H1 (cell line): ENCODE data around the gene IQGAP3. TPM values are rescaled to one million over a fixed set of nuclear protein-coding genes. Genes with fewer than 3 reads are reported as not detected.
A peak's percentile ranks its signal among the peaks of the same experiment; 100 is the strongest.

Experiments used
- CTCF ChIA-PET: fragments of 300-600 bp; sonication (Branson Sonifier 250); formaldehyde crosslinking; loops from one replicate; lab custom pipeline; 2021; ENCODE audit not compliant: partially characterized antibody; lab: Charles Lee
- POLR2A ChIA-PET: fragments of 300-600 bp; sonication (Branson Sonifier 250); formaldehyde crosslinking; loops from one replicate; lab custom pipeline; 2021; ENCODE audit warnings: inconsistent platforms; ENCODE audit not compliant: partially characterized antibody; lab: Charles Lee
- DNase-seq, 2 experiments: peaks; one replicate each; pipeline versions ENCODE4 v3.0.0 to v3.0.0-alpha.2; 2010 to 2022; ENCODE audit warnings: low spot score in 2 of 2, low read depth in 1 of 2, mixed read lengths in 1 of 2
- FAIRE-seq: peaks from 2 replicates; lab custom pipeline; 2011; peaks lifted over from hg19 to GRCh38; lab: Jason Lieb, UNC
- H2AFZ ChIP-seq: 2 replicates; pipeline ENCODE4 v1.8.1; 2012; ENCODE audit warnings: low read length, inconsistent platforms
- H2AK5ac ChIP-seq: 2 replicates; pipeline ENCODE4 v1.6.1; 2013; ENCODE audit warnings: low read depth, low read length
- H2BK120ac ChIP-seq: replicated peaks from 2 replicates; pipeline ENCODE3; 2013; ENCODE audit warnings: low read depth, low read length, inconsistent platforms
- H2BK12ac ChIP-seq: 2 replicates; pipeline ENCODE4 v1.6.1; 2013; ENCODE audit warnings: low read depth, low read length
- H2BK15ac ChIP-seq: 2 replicates; pipeline ENCODE4 v1.6.1; 2013; ENCODE audit warnings: low read length
- H2BK20ac ChIP-seq: 2 replicates; pipeline ENCODE4 v1.6.1; 2013; ENCODE audit warnings: low read length
- H2BK5ac ChIP-seq: 2 replicates; pipeline ENCODE4 v1.6.1; 2013; ENCODE audit warnings: low read depth, low read length
- H3K14ac ChIP-seq: 2 replicates; pipeline ENCODE4 v1.6.1; 2013; ENCODE audit warnings: inconsistent platforms; ENCODE audit not compliant: insufficient read length
- H3K18ac ChIP-seq: 2 replicates; pipeline ENCODE4 v1.6.1; 2013; ENCODE audit warnings: low read length; ENCODE audit errors: extremely low read depth
- H3K23ac ChIP-seq: 2 replicates; pipeline ENCODE4 v1.6.1; 2013; ENCODE audit warnings: inconsistent platforms; ENCODE audit not compliant: insufficient read length
- H3K23me2 ChIP-seq: 2 replicates; pipeline ENCODE4 v1.6.1; 2013; ENCODE audit warnings: low read depth, low read length
- H3K27ac ChIP-seq: 2 replicates; pipeline ENCODE4 v1.6.1; 2011; ENCODE audit warnings: low read depth, low read length, inconsistent platforms
- H3K27me3 ChIP-seq, 4 experiments: replicated peaks in 1 of 4; 1 replicate in 1 of 4; 2 replicates in 3 of 4; pipeline versions ENCODE4 v1.6.1 to v1.8.1; 2011 to 2013; ENCODE audit warnings: low read length in 3 of 4, mild to moderate bottlenecking in 3 of 4, inconsistent platforms in 2 of 4, mixed read lengths in 2 of 4, moderate library complexity in 1 of 4; ENCODE audit not compliant: control insufficient read depth in 3 of 4, insufficient read depth in 3 of 4; ENCODE audit errors: extremely low read depth in 1 of 4
- H3K36me3 ChIP-seq, 4 experiments: 2 replicates each; pipeline versions ENCODE4 v1.6.1 to v1.8.1; 2011 to 2013; ENCODE audit warnings: mild to moderate bottlenecking in 4 of 4, low read length in 3 of 4, moderate library complexity in 2 of 4, control low read depth in 1 of 4, inconsistent platforms in 1 of 4; ENCODE audit not compliant: insufficient read depth in 4 of 4, control insufficient read depth in 2 of 4
- H3K4ac ChIP-seq: replicated peaks from 2 replicates; pipeline ENCODE3; 2013; ENCODE audit warnings: low read length, low read depth, mixed read lengths, inconsistent platforms; ENCODE audit not compliant: insufficient read length
- H3K4me1 ChIP-seq, 4 experiments: replicated peaks in 1 of 4; 1 replicate in 1 of 4; 2 replicates in 3 of 4; pipeline versions ENCODE4 v1.6.1 to v1.8.1; 2011 to 2013; ENCODE audit warnings: low read length in 3 of 4, inconsistent platforms in 2 of 4, mixed read lengths in 1 of 4; ENCODE audit not compliant: insufficient read depth in 4 of 4, control insufficient read depth in 3 of 4
- H3K4me2 ChIP-seq, 2 experiments: 2 replicates each; pipeline versions ENCODE4 v1.6.1 to v1.8.1; 2011 to 2013; ENCODE audit warnings: low read depth in 2 of 2, low read length in 2 of 2, control low read depth in 1 of 2, inconsistent platforms in 1 of 2, mild to moderate bottlenecking in 1 of 2; ENCODE audit not compliant: insufficient read depth in 1 of 2
- H3K4me3 ChIP-seq, 4 experiments: fragments of 200-600, 300-600 bp in 1 of 4; sonication (generic), shearing (Covaris generic), sonication (Bioruptor Twin) in 1 of 4; 2 replicates each; pipeline versions ENCODE4 v1.5.1 to v1.8.1; 2011 to 2016; ENCODE audit warnings: low read length in 4 of 4, low read depth in 3 of 4, control low read depth in 2 of 4, inconsistent platforms in 2 of 4, mild to moderate bottlenecking in 2 of 4, mixed read lengths in 1 of 4, moderate library complexity in 1 of 4; ENCODE audit not compliant: insufficient read depth in 2 of 4; ENCODE audit errors: extremely low read depth in 1 of 4
- H3K56ac ChIP-seq: replicated peaks from 2 replicates; pipeline ENCODE3; 2013; ENCODE audit warnings: low read depth, mild to moderate bottlenecking, mixed read lengths, low read length, inconsistent platforms; ENCODE audit not compliant: insufficient read length
- H3K79me1 ChIP-seq: 2 replicates; pipeline ENCODE4 v1.6.1; 2013; ENCODE audit warnings: low read depth, low read length, control low read depth
- H3K79me2 ChIP-seq, 2 experiments: 2 replicates each; pipeline versions ENCODE4 v1.6.1 to v1.8.1; 2012 to 2013; ENCODE audit warnings: low read length in 2 of 2, mild to moderate bottlenecking in 2 of 2, inconsistent platforms in 1 of 2; ENCODE audit not compliant: insufficient read depth in 2 of 2, control insufficient read depth in 1 of 2
- H3K9ac ChIP-seq, 4 experiments: replicated peaks in 1 of 4; 1 replicate in 1 of 4; 2 replicates in 3 of 4; pipeline versions ENCODE4 v1.6.1 to v1.8.1; 2011 to 2013; ENCODE audit warnings: low read depth in 3 of 4, low read length in 3 of 4, control low read depth in 2 of 4, mild to moderate bottlenecking in 2 of 4, moderate library complexity in 2 of 4, inconsistent platforms in 1 of 4; ENCODE audit errors: extremely low read depth in 1 of 4
- H3K9me3 ChIP-seq, 2 experiments: 2 replicates each; pipeline versions ENCODE4 v1.6.1 to v1.8.1; 2012 to 2013; ENCODE audit warnings: mild to moderate bottlenecking in 2 of 2, moderate library complexity in 2 of 2, control low read depth in 1 of 2, inconsistent platforms in 1 of 2, low read depth in 1 of 2, low read length in 1 of 2, mixed read lengths in 1 of 2; ENCODE audit not compliant: insufficient read depth in 2 of 2
- H4K20me1 ChIP-seq, 2 experiments: replicated peaks in 1 of 2; 2 replicates each; pipeline versions ENCODE3 to v1.8.1; 2011 to 2013; ENCODE audit warnings: inconsistent platforms in 2 of 2, low read length in 2 of 2, mild to moderate bottlenecking in 1 of 2; ENCODE audit not compliant: insufficient read depth in 2 of 2, control insufficient read depth in 1 of 2
- H4K5ac ChIP-seq: 2 replicates; pipeline ENCODE4 v1.6.1; 2013; ENCODE audit warnings: low read length, low read depth, mixed read lengths, inconsistent platforms; ENCODE audit not compliant: insufficient read length
- H4K8ac ChIP-seq: 2 replicates; pipeline ENCODE4 v1.8.0; 2013; ENCODE audit warnings: mild to moderate bottlenecking, moderate library complexity, low read length, inconsistent platforms; ENCODE audit not compliant: insufficient read depth; ENCODE audit errors: extremely low read depth
- H4K91ac ChIP-seq: replicated peaks from 2 replicates; pipeline ENCODE3; 2013; ENCODE audit warnings: low read length, mixed read lengths, inconsistent platforms; ENCODE audit not compliant: insufficient read length
- CBX5 ChIP-seq: fragments of 300-800, 300-1000 bp; sonication (generic); IDR thresholded peaks from 2 replicates; pipeline ENCODE4 v1.7.1; 2016; ENCODE audit warnings: antibody characterized with exemption, low read length, low read depth
- CEBPB ChIP-seq: IDR thresholded peaks from 2 replicates; pipeline ENCODE4 v1.6.1; 2012; ENCODE audit warnings: low read depth, low read length
- CHD1 ChIP-seq: IDR thresholded peaks from 2 replicates; pipeline ENCODE4 v1.6.1; 2012; ENCODE audit warnings: low read depth, low read length, improper control_type of control experiment
- EGR1 ChIP-seq: IDR thresholded peaks from 2 replicates; pipeline ENCODE4 v1.6.1; 2011; ENCODE audit warnings: low read depth, low read length, borderline replicate concordance
- KDM1A ChIP-seq: fragments of 200-600, 300-600 bp; sonication (generic); IDR thresholded peaks from 2 replicates; pipeline ENCODE4 v1.7.1; 2016; ENCODE audit warnings: mild to moderate bottlenecking, low read length, borderline replicate concordance
- MAFK ChIP-seq: IDR thresholded peaks from 2 replicates; pipeline ENCODE4 v1.6.1; 2012; ENCODE audit warnings: low read depth, mild to moderate bottlenecking, improper control_type of control experiment, low read length
- NRF1 ChIP-seq: IDR thresholded peaks from 2 replicates; pipeline ENCODE4 v1.6.1; 2011; ENCODE audit warnings: mild to moderate bottlenecking, low read depth, low read length, improper control_type of control experiment
- POLR2AphosphoS5 ChIP-seq: IDR thresholded peaks from 2 replicates; pipeline ENCODE4 v1.6.1; 2011; ENCODE audit warnings: low read depth, low read length
- RBBP5 ChIP-seq: IDR thresholded peaks from 2 replicates; pipeline ENCODE4 v1.7.1; 2012; ENCODE audit warnings: low read depth, mild to moderate bottlenecking, inconsistent platforms, low read length, moderate library complexity, borderline replicate concordance
- RFX5 ChIP-seq: IDR thresholded peaks from 2 replicates; pipeline ENCODE4 v1.6.1; 2011; ENCODE audit warnings: low read depth, low read length, improper control_type of control experiment, borderline replicate concordance
- SAP30 ChIP-seq: fragments of 300-600 bp; sonication (generic); IDR thresholded peaks from 2 replicates; pipeline ENCODE4 v1.7.1; 2012; ENCODE audit warnings: low read length, moderate library complexity, mild to moderate bottlenecking, inconsistent platforms; ENCODE audit not compliant: insufficient read depth, insufficient replicate concordance
- SP1 ChIP-seq: IDR thresholded peaks from 2 replicates; pipeline ENCODE4 v1.6.1; 2011; ENCODE audit warnings: low read depth, low read length
- SRF ChIP-seq: IDR thresholded peaks from 2 replicates; pipeline ENCODE4 v1.6.1; 2011; ENCODE audit warnings: mild to moderate bottlenecking, low read depth, low read length, moderate library complexity
- ZNF274 ChIP-seq: IDR thresholded peaks from 2 replicates; pipeline ENCODE4 v1.7.0; 2012; ENCODE audit warnings: low read length, borderline replicate concordance; ENCODE audit errors: extremely low read depth
- WGBS, 2 experiments: shearing (Covaris generic) in 1 of 2; methylation state at CpG; one replicate each; pipeline versions ENCODE4 v1.1.6 to v1.1.7; 2013 to 2015; ENCODE audit warnings: low lambda C conversion rate in 2 of 2, mixed read lengths in 2 of 2, inconsistent platforms in 1 of 2, low coverage in 1 of 2, missing lambda C conversion rate in 1 of 2; ENCODE audit not compliant: insufficient replicate concordance in 2 of 2, insufficient coverage in 1 of 2, insufficient read length in 1 of 2; ENCODE audit errors: extremely low coverage in 1 of 2, missing lambda C conversion rate in 1 of 2; 5-methylcytosine and 5-hydroxymethylcytosine counted together
- polyA plus RNA-seq, 7 experiments: library from polyadenylated mRNA; depleted of rRNA in 3 of 7; stranded (reverse) in 5 of 7; unstranded in 2 of 7; fragments of >200 nt in 5 of 7; fragments of 200-250 nt in 2 of 7; gene quantifications; 1 replicate in 5 of 7; 2 replicates in 1 of 7; 4 replicates in 1 of 7; pipeline versions ENCODE4 v1.2.1 to v1.2.3, GENCODE V29; 2011 to 2013; ENCODE audit warnings: missing spikeins in 2 of 7, mixed read lengths in 2 of 7
- total RNA-seq: library from RNA; stranded (reverse); fragmentation: NEBNext Ultra II Directional; extraction: Animal tissue kit (Norgen Biotek cat#: 25700); gene quantifications from 2 replicates; pipeline ENCODE4 v1.2.1, GENCODE V29; 2021

IQGAP3 gene
- total and polyA plus RNA-seq, 2 of the 8 experiments (the other 6 are each of a cell fraction or from before 2014, with no cell fraction given): 14.6 to 22.3 TPM

DNA sequence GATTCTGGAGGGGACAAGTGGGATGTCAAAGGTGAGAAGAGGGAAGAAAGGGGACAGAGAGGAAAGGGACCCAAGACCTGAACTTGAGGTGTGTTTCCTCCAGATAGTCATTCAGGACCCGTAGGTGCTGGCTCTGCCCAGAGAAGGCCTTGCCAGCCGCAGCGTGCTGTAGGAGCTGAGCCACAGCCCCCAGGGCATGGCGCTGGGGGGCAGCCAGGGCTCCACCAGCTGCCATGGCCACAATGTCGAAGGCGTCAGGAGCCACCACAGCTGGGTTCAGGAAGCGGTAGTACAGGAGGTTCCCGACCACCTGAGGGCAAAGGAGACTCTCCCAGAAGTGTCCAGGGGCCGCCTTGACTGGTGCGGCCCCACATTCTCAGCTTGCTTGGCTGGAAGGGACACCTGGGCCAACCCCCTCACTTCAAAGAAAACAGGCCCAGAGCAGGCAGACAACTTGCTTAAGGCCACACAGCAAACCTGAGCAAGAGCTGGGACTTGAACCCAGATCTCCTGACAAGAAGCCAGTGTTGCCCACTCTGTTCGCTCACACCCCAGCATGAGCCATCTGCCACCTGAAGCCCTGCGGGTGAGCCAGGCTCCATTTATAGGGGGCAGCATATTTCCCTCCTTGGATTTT lies 37.8 kb downstream of the IQGAP3 start:
- H2AK5ac ChIP-seq: no peak overlapping the region
- no peaks in the 10 kb centered on the region for H3K79me1 ChIP-seq
- TF ChIP-seq NRF1 (no peak), RBBP5 (no peak), RFX5 (no peak), POLR2AphosphoS5 (no peak), SAP30 (no peak), MAFK (no peak), SP1 (no peak), EGR1 (no peak), CEBPB (no peak), SRF (no peak), KDM1A (no peak), ZNF274 (no peak), CHD1 (no peak), CBX5 (no peak)
- peak overlapping the region; percentile 41; the same call in 1 of the 2 replicates for H4K8ac ChIP-seq
- H4K91ac ChIP-seq: no peak overlapping the region
- peaks cover 9 to 47% (median 25%) of the 10 kb centered on the region in 4 experiments; a peak in 5 of 8 replicates for H3K36me3 ChIP-seq
- H3K9ac ChIP-seq: no peak overlapping the region
- H2AFZ ChIP-seq: no peak overlapping the region
- ChIA-PET CTCF (interaction anchor here (1.2 to 3.6 kb wide), 5 partner anchors 9 to 93 kb away, joined by 3 to 11 read pairs (median 4); no protein-coding TSS in a partner anchor), POLR2A (interaction anchor here (0.5 kb wide), 1 partner anchor 67 kb away, joined by 3 read pairs; the partner anchor contains the start of gene GPATCH4)
- H3K27me3 ChIP-seq: no peaks in the 10 kb centered on the region
- H3K4ac ChIP-seq: no peak overlapping the region
- H3K23me2 ChIP-seq: no peaks in the 10 kb centered on the region
- no peaks in the 10 kb centered on the region for H3K4me1 ChIP-seq
- H3K18ac ChIP-seq: no peak overlapping the region
- no peak for FAIRE-seq
- no peak for DNase-seq
- no peaks in the 10 kb centered on the region for H4K20me1 ChIP-seq
- no peak overlapping the region for H2BK120ac ChIP-seq
- no peak overlapping the region for H3K56ac ChIP-seq
- no peak overlapping the region for H3K4me2 ChIP-seq
- no peak overlapping the region for H2BK12ac ChIP-seq
- no peak overlapping the region for H3K4me3 ChIP-seq
- H3K9me3 ChIP-seq: no peaks in the 10 kb centered on the region
- no peak overlapping the region for H2BK20ac ChIP-seq
- no peak overlapping the region for H2BK5ac ChIP-seq
- H3K79me2 ChIP-seq: no peaks in the 10 kb centered on the region
- H4K5ac ChIP-seq: no peak overlapping the region
- H3K23ac ChIP-seq: no peak overlapping the region
- 92% methylated on average over 12 of the region's 12 CpGs; no CpG with 5 or more reads in 1 of the 2 experiments for WGBS, 2 experiments
- no peak overlapping the region for H2BK15ac ChIP-seq
- H3K14ac ChIP-seq: no peak overlapping the region
- no peak overlapping the region for H3K27ac ChIP-seq
